ENCODE results near the gene GPRC6A.
A peak's percentile ranks its signal among the peaks of the same experiment; 100 is the strongest.
"Not testable (repeated sequence)": the region's sequence is repeated elsewhere in the genome, so short reads cannot be mapped to it uniquely, and the experiment has no call there.

GPRC6A gene

DNA sequence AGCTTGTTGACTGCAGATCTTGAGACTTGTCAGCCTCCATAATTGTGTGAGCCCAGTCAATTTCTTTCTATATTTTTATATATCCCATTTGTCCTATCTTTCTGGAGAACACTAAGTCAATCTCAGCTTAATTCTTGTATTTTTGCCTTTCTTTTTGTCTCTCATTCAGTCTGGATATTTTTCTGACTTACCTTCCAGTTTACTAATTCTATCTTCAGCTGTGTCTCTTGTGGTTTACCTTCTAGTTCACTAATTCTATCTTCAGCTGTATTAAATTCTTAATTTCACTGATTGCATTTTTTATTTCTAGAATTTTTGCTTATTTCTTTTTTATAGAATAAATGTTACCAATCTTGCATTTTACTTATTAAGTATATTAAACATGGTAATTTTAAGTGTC is 30.4 kb upstream of the GPRC6A start:
- no peak for DNase-seq (ENCODE audit: low spot score)
- in situ Hi-C loops (cut with MboI; ENCODE audit: low pct_unique_long_range_greater_than_20kb, low sequenced_read_pairs, unreplicated experiment) = no loop called here
- TF ChIP-seq, protein P1, sequence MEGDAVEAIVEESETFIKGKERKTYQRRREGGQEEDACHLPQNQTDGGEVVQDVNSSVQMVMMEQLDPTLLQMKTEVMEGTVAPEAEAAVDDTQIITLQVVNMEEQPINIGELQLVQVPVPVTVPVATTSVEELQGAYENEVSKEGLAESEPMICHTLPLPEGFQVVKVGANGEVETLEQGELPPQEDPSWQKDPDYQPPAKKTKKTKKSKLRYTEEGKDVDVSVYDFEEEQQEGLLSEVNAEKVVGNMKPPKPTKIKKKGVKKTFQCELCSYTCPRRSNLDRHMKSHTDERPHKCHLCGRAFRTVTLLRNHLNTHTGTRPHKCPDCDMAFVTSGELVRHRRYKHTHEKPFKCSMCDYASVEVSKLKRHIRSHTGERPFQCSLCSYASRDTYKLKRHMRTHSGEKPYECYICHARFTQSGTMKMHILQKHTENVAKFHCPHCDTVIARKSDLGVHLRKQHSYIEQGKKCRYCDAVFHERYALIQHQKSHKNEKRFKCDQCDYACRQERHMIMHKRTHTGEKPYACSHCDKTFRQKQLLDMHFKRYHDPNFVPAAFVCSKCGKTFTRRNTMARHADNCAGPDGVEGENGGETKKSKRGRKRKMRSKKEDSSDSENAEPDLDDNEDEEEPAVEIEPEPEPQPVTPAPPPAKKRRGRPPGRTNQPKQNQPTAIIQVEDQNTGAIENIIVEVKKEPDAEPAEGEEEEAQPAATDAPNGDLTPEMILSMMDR (IDR thresholded peaks at IDR 0.05; ENCODE audit: extremely low read depth, insufficient read depth, missing control alignments) = no peak

DNA sequence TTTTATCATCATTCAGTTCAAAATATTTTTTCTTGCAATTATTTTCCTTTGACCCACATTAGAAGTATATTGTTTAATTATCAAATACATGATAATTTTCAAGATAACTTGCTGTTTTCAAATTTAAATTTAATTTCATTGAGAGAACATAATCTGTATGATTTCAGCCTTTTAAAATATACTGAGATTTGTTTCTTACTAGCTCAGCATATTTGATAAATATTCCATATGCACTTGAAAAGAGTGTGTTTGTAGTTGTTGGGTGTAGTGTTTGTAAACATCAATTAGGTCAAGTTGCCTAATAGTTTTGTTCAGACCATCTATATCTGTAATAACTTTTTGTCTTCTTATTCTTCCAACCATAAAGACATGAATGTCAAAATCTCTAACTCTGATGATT is 29.2 kb upstream of the GPRC6A start:
- no peak for DNase-seq (ENCODE audit: low spot score)
- TF ChIP-seq, protein P1 (IDR thresholded peaks at IDR 0.05; ENCODE audit: extremely low read depth, insufficient read depth, missing control alignments) = no peak
- in situ Hi-C loops (cut with MboI; ENCODE audit: low pct_unique_long_range_greater_than_20kb, low sequenced_read_pairs, unreplicated experiment) = no loop called here

DNA sequence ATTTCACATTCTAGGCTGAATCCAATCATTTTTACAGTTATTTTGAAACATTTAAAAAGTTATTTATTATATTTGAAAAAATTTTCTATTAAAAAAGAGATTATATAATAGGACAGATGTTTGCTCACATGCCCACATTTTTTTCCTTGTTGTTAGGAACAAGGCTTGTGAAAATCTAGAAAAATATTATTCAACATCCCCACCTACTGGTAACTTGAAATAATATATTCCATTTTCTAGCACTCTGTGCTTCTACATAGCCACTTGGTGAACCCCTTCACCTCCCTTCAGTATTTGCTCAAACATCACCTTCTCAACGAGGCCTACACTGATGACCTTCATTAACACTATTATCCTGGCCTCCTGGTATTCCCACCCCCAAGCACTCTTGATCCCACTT is 18.3 kb upstream of the GPRC6A start:
- in situ Hi-C loops (cut with MboI; ENCODE audit: low pct_unique_long_range_greater_than_20kb, low sequenced_read_pairs, unreplicated experiment) = no loop called here
- peak; percentile 17 for DNase-seq (ENCODE audit: low spot score)
- TF ChIP-seq, protein P1 (IDR thresholded peaks at IDR 0.05; ENCODE audit: extremely low read depth, insufficient read depth, missing control alignments) = peak; percentile 34

DNA sequence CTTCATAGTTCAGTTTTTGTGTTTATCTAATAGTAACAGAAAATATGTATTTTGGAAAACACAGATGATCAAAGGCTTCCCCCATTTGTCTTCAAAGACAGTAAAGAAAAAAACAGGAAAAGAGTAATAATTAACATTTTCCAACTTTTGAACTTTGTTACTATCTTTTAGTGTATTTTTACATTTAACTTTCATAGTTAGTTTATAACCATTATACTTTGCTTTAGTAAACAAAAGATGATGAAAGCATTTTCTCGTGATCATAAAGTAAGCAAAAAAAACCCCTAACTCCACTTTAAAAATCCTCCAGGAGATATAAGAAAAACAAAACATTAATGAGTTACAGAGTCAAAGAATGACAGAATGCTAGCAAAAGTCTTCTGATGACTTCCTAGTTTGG is 13.6 kb upstream of the GPRC6A start:
- in situ Hi-C loops (cut with MboI; ENCODE audit: low pct_unique_long_range_greater_than_20kb, low sequenced_read_pairs, unreplicated experiment) = no loop called here
- DNase-seq (ENCODE audit: low spot score) = no peak
- TF ChIP-seq, protein P1 (IDR thresholded peaks at IDR 0.05; ENCODE audit: extremely low read depth, insufficient read depth, missing control alignments) = no peak

DNA sequence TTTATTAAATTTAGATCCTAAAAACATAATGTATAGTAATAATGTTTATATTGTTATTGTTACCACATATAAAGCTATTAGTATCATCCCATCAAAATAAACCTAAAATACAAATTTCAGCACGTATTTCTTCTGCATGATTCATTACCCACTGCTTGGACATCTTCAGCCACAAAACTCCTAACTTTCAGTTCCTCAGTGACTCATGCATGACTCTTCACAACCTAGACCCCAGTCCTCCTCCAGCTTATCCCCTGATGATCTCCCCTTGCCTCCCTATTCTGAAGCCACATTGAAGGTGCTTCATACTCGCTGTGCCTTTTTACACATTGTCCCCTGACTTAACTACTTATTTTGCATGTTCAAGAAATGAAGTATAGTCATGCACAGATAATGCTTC is 11.2 kb upstream of the GPRC6A start:
- TF ChIP-seq, protein P1 (IDR thresholded peaks at IDR 0.05; ENCODE audit: extremely low read depth, insufficient read depth, missing control alignments) = no peak
- DNase-seq (ENCODE audit: low spot score) = no peak
- in situ Hi-C loops (cut with MboI; ENCODE audit: low pct_unique_long_range_greater_than_20kb, low sequenced_read_pairs, unreplicated experiment) = no loop called here

DNA sequence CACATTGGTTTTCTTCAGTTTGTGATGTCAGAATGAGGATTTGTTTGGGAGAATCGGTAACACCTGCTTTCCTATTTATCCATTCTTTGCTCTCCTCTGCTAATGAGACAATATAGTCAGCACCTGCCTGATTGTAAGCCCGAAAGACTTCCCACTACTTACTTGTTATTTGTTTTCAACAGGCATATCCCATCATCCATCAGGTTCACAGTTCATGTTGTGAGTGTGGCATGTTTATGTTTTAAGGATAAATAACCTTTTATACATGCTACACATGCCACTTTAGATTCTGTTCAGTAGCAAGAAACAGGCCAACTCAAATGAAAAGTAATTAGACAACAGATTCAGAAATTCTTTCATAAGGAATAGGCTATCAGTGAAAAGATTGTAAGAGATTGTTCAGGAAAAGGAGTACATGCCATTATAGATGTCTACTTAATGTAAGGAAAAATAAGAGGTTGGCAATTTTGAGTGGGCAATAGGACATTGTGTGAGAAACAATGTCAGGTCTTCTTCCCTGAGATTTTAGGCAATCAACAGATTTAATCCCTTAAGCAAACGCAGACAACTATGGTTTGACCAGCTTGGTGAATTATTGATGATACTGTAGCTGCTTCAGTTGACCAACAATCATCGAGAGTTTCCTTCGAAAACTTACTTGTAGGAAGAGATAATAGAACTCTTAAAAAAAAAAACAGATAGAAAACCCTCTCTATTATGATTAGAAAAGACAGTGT is 7.9 kb upstream of the GPRC6A start:
- DNase-seq (ENCODE audit: low spot score) = no peak
- TF ChIP-seq, protein P1 (IDR thresholded peaks at IDR 0.05; ENCODE audit: extremely low read depth, insufficient read depth, missing control alignments) = no peak
- in situ Hi-C loops (cut with MboI; ENCODE audit: low pct_unique_long_range_greater_than_20kb, low sequenced_read_pairs, unreplicated experiment) = no loop called here

DNA sequence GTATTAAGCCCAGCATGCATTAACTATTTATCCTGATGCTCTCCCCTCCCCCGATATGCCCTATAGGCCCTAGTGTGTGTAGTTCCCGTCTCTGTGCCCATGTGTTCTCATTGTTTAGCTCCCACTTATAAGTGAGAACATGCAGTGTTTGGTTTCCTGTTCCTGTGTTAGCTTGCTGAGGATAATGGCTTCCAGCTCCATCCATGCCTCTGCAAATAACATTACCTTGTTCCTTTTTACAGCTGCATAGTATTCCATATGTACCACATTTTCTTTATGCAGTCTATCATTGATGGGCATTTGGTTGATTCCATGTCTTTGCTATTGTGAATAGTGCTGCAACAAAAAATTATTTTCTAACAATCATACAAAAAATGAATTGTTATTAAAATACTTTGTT is 5.6 kb upstream of the GPRC6A start:
- in situ Hi-C loops (cut with MboI; ENCODE audit: low pct_unique_long_range_greater_than_20kb, low sequenced_read_pairs, unreplicated experiment); DNase-seq (ENCODE audit: low spot score): not testable (repeated sequence)

All from GM13977 (cell line).